ENCODE measurements around the gene DDA1.

DNA sequence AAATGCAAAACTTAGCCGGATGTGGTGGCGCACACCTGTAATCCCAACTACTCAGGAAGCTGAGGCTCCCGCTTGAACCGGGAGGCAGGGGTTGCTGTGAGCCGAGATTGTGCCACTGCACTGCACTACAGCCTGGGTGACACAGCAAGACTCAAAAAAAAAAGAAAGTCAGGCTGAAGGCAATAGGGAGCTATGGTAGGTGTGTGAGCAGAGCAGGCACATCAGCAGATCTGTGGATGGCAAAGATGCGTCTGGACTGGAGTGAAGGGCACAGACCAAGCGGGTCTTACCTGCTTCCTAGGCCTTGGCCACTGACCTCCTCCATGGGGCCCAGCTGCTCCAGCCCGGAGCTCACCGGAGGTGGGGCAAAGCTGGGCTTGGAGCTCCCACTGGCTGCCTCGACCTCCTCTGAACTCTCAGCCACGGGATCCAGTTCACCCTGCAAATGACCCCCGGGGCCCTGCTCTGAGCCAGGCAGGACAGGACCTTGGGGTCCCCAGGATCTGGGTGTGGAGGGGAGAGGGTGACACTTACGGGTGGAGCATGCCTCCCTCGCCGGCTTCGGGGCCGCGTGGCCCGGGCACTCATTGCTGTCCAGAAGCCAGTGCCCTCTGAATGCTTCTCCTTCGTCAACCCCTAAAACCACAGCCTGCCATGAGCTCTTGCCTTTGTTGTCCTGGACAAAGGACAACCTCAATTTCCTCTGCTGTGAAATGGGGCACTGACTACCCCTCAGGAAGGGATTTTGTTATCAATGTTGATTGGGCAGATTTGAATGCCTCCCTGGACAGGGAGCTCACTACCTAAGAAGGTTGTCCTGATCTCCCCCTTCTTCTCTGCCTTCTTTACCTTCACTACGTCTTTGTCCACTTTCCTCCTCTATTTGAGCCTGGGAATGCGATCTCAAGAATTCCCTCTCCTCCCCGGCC lies 45.4 kb upstream of the DDA1 start:
- TF ChIP-seq, protein P1, sequence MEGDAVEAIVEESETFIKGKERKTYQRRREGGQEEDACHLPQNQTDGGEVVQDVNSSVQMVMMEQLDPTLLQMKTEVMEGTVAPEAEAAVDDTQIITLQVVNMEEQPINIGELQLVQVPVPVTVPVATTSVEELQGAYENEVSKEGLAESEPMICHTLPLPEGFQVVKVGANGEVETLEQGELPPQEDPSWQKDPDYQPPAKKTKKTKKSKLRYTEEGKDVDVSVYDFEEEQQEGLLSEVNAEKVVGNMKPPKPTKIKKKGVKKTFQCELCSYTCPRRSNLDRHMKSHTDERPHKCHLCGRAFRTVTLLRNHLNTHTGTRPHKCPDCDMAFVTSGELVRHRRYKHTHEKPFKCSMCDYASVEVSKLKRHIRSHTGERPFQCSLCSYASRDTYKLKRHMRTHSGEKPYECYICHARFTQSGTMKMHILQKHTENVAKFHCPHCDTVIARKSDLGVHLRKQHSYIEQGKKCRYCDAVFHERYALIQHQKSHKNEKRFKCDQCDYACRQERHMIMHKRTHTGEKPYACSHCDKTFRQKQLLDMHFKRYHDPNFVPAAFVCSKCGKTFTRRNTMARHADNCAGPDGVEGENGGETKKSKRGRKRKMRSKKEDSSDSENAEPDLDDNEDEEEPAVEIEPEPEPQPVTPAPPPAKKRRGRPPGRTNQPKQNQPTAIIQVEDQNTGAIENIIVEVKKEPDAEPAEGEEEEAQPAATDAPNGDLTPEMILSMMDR (IDR thresholded peaks at IDR 0.05): no peak
- TF ChIP-seq POLR2AphosphoS5 (IDR thresholded peaks at IDR 0.05) (no peak), POLR2A (IDR thresholded peaks at IDR 0.05) (no peak)
